ENCODE data around the gene C3orf38.
"Not testable (repeated sequence)": the region's sequence is repeated elsewhere in the genome, so short reads cannot be mapped to it uniquely, and the experiment has no call there.

Gene C3orf38

GRCh38 chr3:88166419-88166971 is 16.7 kb downstream of the C3orf38 start:
- DNase-seq = no peak

GRCh38 chr3:88167173-88167572 is 17.4 kb downstream of the C3orf38 start:
- no peak for DNase-seq

GRCh38 chr3:88167704-88168103 is 17.9 kb downstream of the C3orf38 start:
- no peak for DNase-seq

- DNase-seq = no peak
Observed at GRCh38 chr3:88168171-88168570, 18.4 kb downstream of the C3orf38 start.

GRCh38 chr3:88180398-88180999 is 30.7 kb downstream of the C3orf38 start:
- DNase-seq = no peak

- not testable (repeated sequence) for DNase-seq
Observed at GRCh38 chr3:88182165-88182918, 32.6 kb downstream of the C3orf38 start.

GRCh38 chr3:88188436-88188835 is 38.7 kb downstream of the C3orf38 start:
- no peak for DNase-seq

GRCh38 chr3:88189361-88189810 is 39.6 kb downstream of the C3orf38 start:
- DNase-seq = no peak

GRCh38 chr3:88191872-88192409 is 42.2 kb downstream of the C3orf38 start:
- DNase-seq = no peak

GRCh38 chr3:88192631-88193030 is 42.9 kb downstream of the C3orf38 start:
- no peak for DNase-seq

- peak; percentile 63 for DNase-seq
Observed at GRCh38 chr3:88195951-88196434, 46.2 kb downstream of the C3orf38 start.

- DNase-seq = no peak
Observed at GRCh38 chr3:88198121-88198520, 48.4 kb downstream of the C3orf38 start.

GRCh38 chr3:88203642-88204055 is 53.9 kb downstream of the C3orf38 start:
- DNase-seq = peak; percentile 78
